Stimulated activated naive CD4-positive, alpha-beta T cell treated with Interleukin-2 at 50 U/mL for 16 hours (primary cell): ENCODE measurements around the gene BUD23.
"Not testable (repeated sequence)": the region's sequence is repeated elsewhere in the genome, so short reads cannot be mapped to it uniquely, and the experiment has no call there.

ENCODE experiments used
- DNase-seq: peaks from one replicate; lab custom pipeline; 2025; lab: John Stamatoyannopoulos, UW

BUD23 gene

GRCh38 chr7:73701357-73701995 lies 18.1 kb downstream of the BUD23 start:
- DNase-seq: peak; percentile 18

GRCh38 chr7:73702226-73702625 lies 18.8 kb downstream of the BUD23 start:
- no peak for DNase-seq

GRCh38 chr7:73702665-73703064 lies 19.3 kb downstream of the BUD23 start:
- DNase-seq: no peak

GRCh38 chr7:73703225-73703624 lies 19.8 kb downstream of the BUD23 start:
- DNase-seq: no peak

- DNase-seq: peak; percentile 17
These were observed 20.6 kb downstream of the BUD23 start for GRCh38 chr7:73703757-73704639.

GRCh38 chr7:73704640-73705550 lies 21.5 kb downstream of the BUD23 start:
- no peak for DNase-seq

GRCh38 chr7:73705551-73705920 lies 22.1 kb downstream of the BUD23 start:
- DNase-seq: no peak

- DNase-seq: peak; percentile 38
These were observed 23.0 kb downstream of the BUD23 start for GRCh38 chr7:73706126-73707044.

GRCh38 chr7:73707045-73707631 lies 23.7 kb downstream of the BUD23 start:
- DNase-seq: no peak

- DNase-seq: no peak
These were observed 25.7 kb downstream of the BUD23 start for GRCh38 chr7:73708961-73709549.

GRCh38 chr7:73712773-73713172 lies 29.4 kb downstream of the BUD23 start:
- DNase-seq: no peak

- DNase-seq: not testable (repeated sequence)
These were observed 29.9 kb downstream of the BUD23 start for GRCh38 chr7:73713319-73713718.

GRCh38 chr7:73715648-73716317 lies 32.4 kb downstream of the BUD23 start:
- peak; percentile 34 for DNase-seq

GRCh38 chr7:73716318-73716890 lies 33.0 kb downstream of the BUD23 start:
- DNase-seq: no peak

GRCh38 chr7:73717025-73717807 lies 33.8 kb downstream of the BUD23 start:
- DNase-seq: no peak

GRCh38 chr7:73717991-73718405 lies 34.6 kb downstream of the BUD23 start:
- DNase-seq: peak; percentile 80

- DNase-seq: peak; percentile 20
These were observed 35.1 kb downstream of the BUD23 start for GRCh38 chr7:73718438-73718881.
